ENCODE results near the gene CDC123. TPM values are rescaled to one million over a fixed set of nuclear protein-coding genes. Genes with fewer than 3 reads are reported as not detected.
"Not testable (repeated sequence)": the region's sequence is repeated elsewhere in the genome, so short reads cannot be mapped to it uniquely, and the experiment has no call there.

The CDC123 gene
- total and polyA plus RNA-seq, 4 donors: 32.7 to 58.5 (median 40.7) TPM

DNA sequence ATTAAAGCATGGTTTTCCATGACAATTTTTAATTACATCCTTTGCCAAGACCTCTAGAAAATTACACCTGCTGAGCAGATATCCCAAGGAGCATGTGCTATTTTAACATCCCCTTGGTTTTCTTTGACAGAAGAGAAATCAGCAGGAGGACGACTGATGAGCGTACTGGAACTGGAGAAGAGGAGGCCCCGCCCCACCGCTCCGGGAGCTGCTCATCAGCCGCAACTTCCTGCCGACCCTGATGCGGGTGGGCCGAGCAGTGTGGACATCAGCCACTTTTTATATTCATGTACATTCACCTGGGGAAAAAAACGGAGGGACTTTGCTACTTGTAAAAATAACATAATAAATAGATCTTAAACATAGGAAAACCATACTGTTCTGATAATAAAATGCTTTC is 54.2 kb downstream of the CDC123 start (continued):
- no peak for TF ChIP-seq GABPA (IDR thresholded peaks at IDR 0.05 in 1 of 2, conservative IDR thresholded peaks at IDR 0.05 in 1 of 2)

DNA sequence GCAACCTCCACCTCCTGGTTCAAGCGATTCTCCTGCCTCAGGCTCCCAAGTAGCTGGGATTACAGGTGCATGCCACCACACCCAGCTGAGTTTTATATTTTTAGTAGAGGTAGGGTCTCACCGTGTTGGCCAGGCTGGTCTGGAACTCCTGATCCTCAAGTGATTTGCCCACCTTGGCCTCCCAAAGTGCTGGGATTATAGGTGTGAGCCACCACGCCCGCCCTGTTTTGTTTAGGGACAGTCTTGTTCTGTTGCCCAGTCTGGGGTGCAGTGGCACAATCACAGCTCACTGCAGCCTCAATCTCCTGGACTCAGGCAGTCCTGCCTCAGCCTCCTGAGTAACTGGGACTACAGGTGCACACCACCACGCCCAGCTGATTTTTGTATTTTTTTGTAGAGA is 54.7 kb downstream of the CDC123 start:
- WGBS: 95% methylated on average over 5 of the region's 5 CpGs
- not testable (repeated sequence) for H3K9me3 ChIP-seq (ENCODE audit: control insufficient read depth in 4 of 4, low read length in 3 of 4); H3K4me1 ChIP-seq (ENCODE audit: control insufficient read depth in 4 of 4, insufficient read depth in 4 of 4, low read length in 3 of 4); H3K9ac ChIP-seq (ENCODE audit: low read depth in 1 of 2, low read length in 2 of 2); H3K27me3 ChIP-seq (ENCODE audit: control insufficient read depth in 4 of 4, insufficient read depth in 4 of 4, low read length in 3 of 4); DNase-seq (ENCODE audit: low spot score); H3K27ac ChIP-seq (ENCODE audit: low read depth in 1 of 2, low read length in 2 of 2); H3K4me3 ChIP-seq (ENCODE audit: low read depth in 1 of 3, low read length in 3 of 3)
- H3K36me3 ChIP-seq (ENCODE audit: control insufficient read depth in 4 of 4, insufficient read depth in 3 of 4, low read depth in 1 of 4, low read length in 3 of 4): peaks cover 0 to 26% (median 13%) of the 10 kb centered on the region in 4 donors

- Histone ChIP-seq H3K4me3 (ENCODE audit: low read depth in 1 of 3, low read length in 3 of 3) (no peak overlapping the region), H3K27ac (ENCODE audit: low read depth in 1 of 2, low read length in 2 of 2) (no peak overlapping the region), H3K27me3 (ENCODE audit: control insufficient read depth in 4 of 4, insufficient read depth in 4 of 4, low read length in 3 of 4) (no peaks in the 10 kb centered on the region), H3K36me3 (ENCODE audit: control insufficient read depth in 4 of 4, insufficient read depth in 3 of 4, low read depth in 1 of 4, low read length in 3 of 4) (peaks cover 0 to 19% (median 9%) of the 10 kb centered on the region in 4 donors), H3K4me1 (ENCODE audit: control insufficient read depth in 4 of 4, insufficient read depth in 4 of 4, low read length in 3 of 4) (no peaks in the 10 kb centered on the region), H3K9ac (ENCODE audit: low read depth in 1 of 2, low read length in 2 of 2) (no peak overlapping the region), H3K9me3 (ENCODE audit: control insufficient read depth in 4 of 4, low read length in 3 of 4) (no peaks in the 10 kb centered on the region)
- no peak for DNase-seq (ENCODE audit: low spot score)
- TF ChIP-seq JUND (IDR thresholded peaks at IDR 0.05) (no peak), HNF4G (IDR thresholded peaks at IDR 0.05) (no peak), TAF1 (conservative IDR thresholded peaks at IDR 0.05) (no peak), RXRA (IDR thresholded peaks at IDR 0.05) (no peak)
- 97% methylated on average over 5 of the region's 5 CpGs for WGBS
Observed at GRCh38 chr10:12251581-12251980, 55.6 kb downstream of the CDC123 start.

- Histone ChIP-seq H3K4me1 (ENCODE audit: control insufficient read depth in 4 of 4, insufficient read depth in 4 of 4, low read length in 3 of 4) (no peaks in the 10 kb centered on the region), H3K9ac (ENCODE audit: low read depth in 1 of 2, low read length in 2 of 2) (no peak overlapping the region), H3K27me3 (ENCODE audit: control insufficient read depth in 4 of 4, insufficient read depth in 4 of 4, low read length in 3 of 4) (no peaks in the 10 kb centered on the region), H3K27ac (ENCODE audit: low read depth in 1 of 2, low read length in 2 of 2) (no peak overlapping the region), H3K36me3 (ENCODE audit: control insufficient read depth in 4 of 4, insufficient read depth in 3 of 4, low read depth in 1 of 4, low read length in 3 of 4) (peaks cover 0 to 13% (median 4%) of the 10 kb centered on the region in 4 donors), H3K9me3 (ENCODE audit: control insufficient read depth in 4 of 4, low read length in 3 of 4) (no peaks in the 10 kb centered on the region), H3K4me3 (ENCODE audit: low read depth in 1 of 3, low read length in 3 of 3) (no peak overlapping the region)
- TF ChIP-seq GABPA (IDR thresholded peaks at IDR 0.05 in 1 of 2, conservative IDR thresholded peaks at IDR 0.05 in 1 of 2): no peak
- TF ChIP-seq HNF4G (IDR thresholded peaks at IDR 0.05): no peak
- TF ChIP-seq JUND (IDR thresholded peaks at IDR 0.05): no peak
- no peak for TF ChIP-seq FOXA2 (IDR thresholded peaks at IDR 0.05)
- peak; percentile 37 for TF ChIP-seq CTCF (IDR thresholded peaks at IDR 0.05; ENCODE audit: low read depth, low read length, missing input control)
- peak; percentile 51 to 75 for TF ChIP-seq RAD21 (IDR thresholded peaks at IDR 0.05)
- WGBS: 92% methylated on average over 13 of the region's 13 CpGs
- no peak for DNase-seq (ENCODE audit: low spot score)
Observed at GRCh38 chr10:12252882-12253546, 57.0 kb downstream of the CDC123 start.

- Histone ChIP-seq H3K9me3 (ENCODE audit: control insufficient read depth in 4 of 4, low read length in 3 of 4) (no peaks in the 10 kb centered on the region), H3K36me3 (ENCODE audit: control insufficient read depth in 4 of 4, insufficient read depth in 3 of 4, low read depth in 1 of 4, low read length in 3 of 4) (peaks cover 0 to 6% (median 4%) of the 10 kb centered on the region in 4 donors), H3K27ac (ENCODE audit: low read depth in 1 of 2, low read length in 2 of 2) (no peak overlapping the region), H3K27me3 (ENCODE audit: control insufficient read depth in 4 of 4, insufficient read depth in 4 of 4, low read length in 3 of 4) (no peaks in the 10 kb centered on the region), H3K4me3 (ENCODE audit: low read depth in 1 of 3, low read length in 3 of 3) (no peak overlapping the region), H3K9ac (ENCODE audit: low read depth in 1 of 2, low read length in 2 of 2) (no peak overlapping the region), H3K4me1 (ENCODE audit: control insufficient read depth in 4 of 4, insufficient read depth in 4 of 4, low read length in 3 of 4) (no peaks in the 10 kb centered on the region)
- WGBS: 90% methylated on average over 1 of the region's 1 CpG
- no peak for DNase-seq (ENCODE audit: low spot score)
- TF ChIP-seq NR2F2 (IDR thresholded peaks at IDR 0.05): no peak
- TF ChIP-seq EGR1 (IDR thresholded peaks at IDR 0.05; ENCODE audit: low read depth in 2 of 2): no peak
- TF ChIP-seq FOXA2 (IDR thresholded peaks at IDR 0.05): no peak
- no peak for TF ChIP-seq FOXA1 (IDR thresholded peaks at IDR 0.05)
- no peak for TF ChIP-seq SP1 (IDR thresholded peaks at IDR 0.05)
Observed at GRCh38 chr10:12255048-12255447, 59.1 kb downstream of the CDC123 start.
